A549 (cell line): ENCODE measurements around the gene HNMT. TPM values are rescaled to one million over a fixed set of nuclear protein-coding genes. Genes with fewer than 3 reads are reported as not detected.

Experiments used
- ATAC-seq, 2 experiments: fragments of 200-7000 bp in 1 of 2; fragments of >200 bp in 1 of 2; cut with Nextera tagmentation in 1 of 2; cut with Tn5 transposase in 1 of 2; 3 replicates each; pipeline versions ENCODE4 v1.8.0 to v1.9.1; 2018 to 2020; ENCODE audit warnings: mild to moderate bottlenecking in 1 of 2, moderate library complexity in 1 of 2
- CTCF ChIA-PET: fragments of 300-600 bp; sonication (Branson Sonifier 250); formaldehyde crosslinking; extraction: SDS; loops from one replicate; lab custom pipeline; 2021; ENCODE audit warnings: antibody characterized with exemption, inconsistent platforms; lab: Yijun Ruan, JAX
- POLR2A ChIA-PET: fragments of 350-600 bp; formaldehyde crosslinking; extraction: SDS; loops from one replicate; lab custom pipeline; 2021; ENCODE audit warnings: antibody characterized with exemption, inconsistent platforms; lab: Yijun Ruan, JAX
- DNase-seq, 2 experiments: peaks; one replicate each; pipeline versions ENCODE4 v3.0.0 to v3.0.0-alpha.2; 2011 to 2016; ENCODE audit warnings: low read depth in 1 of 2, low spot score in 1 of 2
- FAIRE-seq: peaks from 2 replicates; lab custom pipeline; 2011; peaks lifted over from hg19 to GRCh38; lab: Jason Lieb, UNC
- H3K27ac ChIP-seq, 2 experiments: fragments of >200 bp; sonication (Bioruptor Twin); formaldehyde crosslinking; 3 replicates each; pipeline ENCODE4 v1.5.1; 2016 to 2017
- H3K4me1 ChIP-seq: fragments of >200 bp; sonication (Bioruptor Twin); formaldehyde crosslinking; 3 replicates; pipeline ENCODE4 v1.6.1; 2016
- H3K4me2 ChIP-seq: fragments of >200 bp; sonication (Bioruptor Twin); formaldehyde crosslinking; 3 replicates; pipeline ENCODE4 v1.6.1; 2016
- H3K4me3 ChIP-seq: fragments of >200 bp; sonication (Bioruptor Twin); formaldehyde crosslinking; 3 replicates; pipeline ENCODE4 v1.5.1; 2016
- H3K9me3 ChIP-seq: fragments of >200 bp; sonication (Bioruptor Twin); formaldehyde crosslinking; 3 replicates; pipeline ENCODE4 v1.6.1; 2016
- BHLHE40 ChIP-seq: IDR thresholded peaks from 2 replicates; pipeline ENCODE4 v1.6.1; 2012; ENCODE audit warnings: low read depth, low read length, inconsistent platforms
- CEBPB ChIP-seq, 2 experiments: fragments of >200 bp in 1 of 2; sonication (Bioruptor Twin) in 1 of 2; formaldehyde crosslinking in 1 of 2; IDR thresholded peaks; 2 replicates each; pipeline ENCODE4 v1.6.1; 2012 to 2016
- CTCF ChIP-seq: fragments of >200 bp; sonication (Bioruptor Twin); formaldehyde crosslinking; IDR thresholded peaks from 3 replicates; pipeline ENCODE4 v1.5.1; 2016
- EHMT2 ChIP-seq: fragments of 200-600 bp; sonication (generic); IDR thresholded peaks from 2 replicates; pipeline ENCODE4 v1.6.1; 2016; ENCODE audit warnings: antibody characterized with exemption, low read depth, mild to moderate bottlenecking, moderate library complexity
- ESRRA ChIP-seq: fragments of 150-350 bp; IDR thresholded peaks from 2 replicates; pipeline ENCODE4 v1.6.1; 2014; ENCODE audit warnings: mild to moderate bottlenecking, low read length, borderline replicate concordance
- FOSB ChIP-seq: fragments of 250-450 bp; sonication (Bioruptor Pico); IDR thresholded peaks from 2 replicates; pipeline ENCODE4 v1.5.0; 2020; ENCODE audit warnings: mild to moderate bottlenecking, moderate library complexity
- FOSL2 ChIP-seq, 2 experiments: fragments of 450-650 bp in 1 of 2; fragments of >200 bp in 1 of 2; sonication (Bioruptor Twin) in 1 of 2; formaldehyde crosslinking; IDR thresholded peaks; 2 replicates each; pipeline versions ENCODE4 v1.5.0 to v1.6.1; 2016 to 2020; ENCODE audit warnings: mild to moderate bottlenecking in 1 of 2, moderate library complexity in 1 of 2
- GATA3 ChIP-seq: IDR thresholded peaks from 2 replicates; pipeline ENCODE4 v1.6.1; 2012; ENCODE audit warnings: borderline replicate concordance
- HMGXB4 ChIP-seq: fragments of 250-450 bp; sonication (Bioruptor Pico); IDR thresholded peaks from 2 replicates; pipeline ENCODE4 v1.5.0; 2021; ENCODE audit warnings: mild to moderate bottlenecking, moderate library complexity, borderline replicate concordance
- HOXA7 ChIP-seq: fragments of 250-450 bp; sonication (Bioruptor Pico); IDR thresholded peaks from 2 replicates; pipeline ENCODE4 v1.5.0; 2020; ENCODE audit warnings: mild to moderate bottlenecking, moderate library complexity
- HOXB5 ChIP-seq: fragments of 250-450 bp; sonication (Bioruptor Pico); IDR thresholded peaks from 2 replicates; pipeline ENCODE4 v1.5.0; 2020; ENCODE audit warnings: mild to moderate bottlenecking, moderate library complexity
- KDM1A ChIP-seq: fragments of 200-600 bp; sonication (generic); IDR thresholded peaks from 2 replicates; pipeline ENCODE4 v1.6.1; 2016; ENCODE audit warnings: low read depth, mild to moderate bottlenecking
- KDM5A ChIP-seq: fragments of 200-600 bp; sonication (generic); IDR thresholded peaks from 2 replicates; pipeline ENCODE4 v1.6.1; 2016; ENCODE audit warnings: antibody characterized with exemption, mild to moderate bottlenecking
- PHF8 ChIP-seq: fragments of 200-600 bp; sonication (generic); IDR thresholded peaks from 2 replicates; pipeline ENCODE4 v1.6.1; 2016; ENCODE audit warnings: low read depth, mild to moderate bottlenecking, antibody characterized with exemption, moderate library complexity, borderline replicate concordance
- POLR2A ChIP-seq: IDR thresholded peaks from 2 replicates; pipeline ENCODE4 v1.6.1; 2012; ENCODE audit warnings: mild to moderate bottlenecking, low read length
- RFX5 ChIP-seq: fragments of 450-650 bp; IDR thresholded peaks from 2 replicates; pipeline ENCODE4 v1.7.1; 2014; ENCODE audit warnings: antibody characterized with exemption, mild to moderate bottlenecking, moderate library complexity
- RNF2 ChIP-seq: fragments of 200-600 bp; sonication (generic); IDR thresholded peaks from 2 replicates; pipeline ENCODE4 v1.6.1; 2016; ENCODE audit warnings: low read depth, mild to moderate bottlenecking, antibody characterized with exemption, moderate library complexity, borderline replicate concordance
- SREBF2 ChIP-seq: fragments of 450-650 bp; IDR thresholded peaks from 2 replicates; pipeline ENCODE4 v1.6.1; 2014; ENCODE audit warnings: mild to moderate bottlenecking, moderate library complexity
- TFCP2L1 ChIP-seq: fragments of 250-450 bp; sonication (Bioruptor Pico); IDR thresholded peaks from 2 replicates; pipeline ENCODE4 v1.5.0; 2021; ENCODE audit warnings: mild to moderate bottlenecking
- USF2 ChIP-seq: fragments of 450-650 bp; IDR thresholded peaks from 2 replicates; pipeline ENCODE4 v1.6.1; 2014; ENCODE audit warnings: antibody characterized with exemption
- ZNF302 ChIP-seq: fragments of 250-450 bp; sonication (Bioruptor Pico); IDR thresholded peaks from 2 replicates; pipeline ENCODE4 v1.9.0; 2021; ENCODE audit warnings: inconsistent platforms, mild to moderate bottlenecking, moderate library complexity
- WGBS: methylation state at CpG from one replicate; pipeline ENCODE4 v1.1.6; 2017; ENCODE audit errors: missing lambda C conversion rate; 5-methylcytosine and 5-hydroxymethylcytosine counted together
- polyA plus RNA-seq, 4 experiments: library from polyadenylated mRNA; depleted of rRNA in 3 of 4; stranded (reverse); fragments of >200 nt; fragmentation: RNase III in 1 of 4; extraction: RNeasy Plus Mini Kit Qiagen cat#74134 plus additional on column Dnase treatment in 1 of 4; gene quantifications; 2 replicates in 3 of 4; 3 replicates in 1 of 4; pipeline ENCODE4 v1.2.3, GENCODE V29; 2011 to 2017

Gene HNMT
- polyA plus RNA-seq, 2 of the 4 experiments (the other 2 are of a cell fraction), result 1.5 to 5.5 TPM

- no peak overlapping the region for H3K27ac ChIP-seq
- 61% methylated on average over 3 of the region's 3 CpGs for WGBS
- H3K4me1 ChIP-seq, result no peaks in the 10 kb centered on the region
- POLR2A ChIA-PET, result no interaction called here
- TF ChIP-seq PHF8 (no peak), KDM1A (no peak), GATA3 (no peak), RFX5 (no peak), CTCF (no peak), BHLHE40 (no peak), SREBF2 (no peak), CEBPB (IDR thresholded peaks at IDR 0.05) (no peak)
- TF ChIP-seq, all 56 proteins: peak for 0
- CTCF ChIA-PET, result interaction anchor here (0.7 kb wide), 1 partner anchor 110 kb away, joined by 3 read pairs; no protein-coding TSS in a partner anchor
- Histone ChIP-seq H3K4me3 (no peak overlapping the region), H3K9me3 (no peaks in the 10 kb centered on the region), H3K4me2 (no peak overlapping the region)
- no peak for FAIRE-seq
- no peak for ATAC-seq
- no peak for DNase-seq
Measured at GRCh38 chr2:138015494-138015893, 51.2 kb downstream of the HNMT start.

- no peaks in the 10 kb centered on the region for H3K9me3 ChIP-seq
- TF ChIP-seq FOSB (CRISPR knock-in tag), result no peak
- TF ChIP-seq EHMT2, result no peak
- TF ChIP-seq ZNF302 (CRISPR knock-in tag), result no peak
- no peak for TF ChIP-seq ESRRA
- no peak for TF ChIP-seq USF2
- TF ChIP-seq FOSL2 (IDR thresholded peaks at IDR 0.05), result no peak
- no peak for TF ChIP-seq FOSL2 (CRISPR knock-in tag; IDR thresholded peaks at IDR 0.05)
- no peak for TF ChIP-seq HMGXB4 (CRISPR knock-in tag)
- no peak for TF ChIP-seq RNF2
- TF ChIP-seq HOXA7 (CRISPR knock-in tag), result no peak
- no peak for TF ChIP-seq POLR2A
- no peak for TF ChIP-seq TFCP2L1
- no peak for TF ChIP-seq KDM5A
- no peak for TF ChIP-seq HOXB5
- TF ChIP-seq PHF8, result no peak
- TF ChIP-seq BHLHE40, result no peak
- no peak for TF ChIP-seq KDM1A
- ChIA-PET POLR2A (no interaction called here), CTCF (no interaction called here)
- DNase-seq, result no peak
- no peak overlapping the region for H3K4me2 ChIP-seq
- no peak for FAIRE-seq
- H3K4me1 ChIP-seq, result no peaks in the 10 kb centered on the region
- H3K4me3 ChIP-seq, result no peak overlapping the region
- H3K27ac ChIP-seq, result no peak overlapping the region
- WGBS, result 65% methylated on average over 3 of the region's 3 CpGs
- ATAC-seq, result no peak
Measured at GRCh38 chr2:138016351-138017087, 52.2 kb downstream of the HNMT start.
